NB4 (cell line): ENCODE measurements around the gene FKBP4.

Experiments
- MYC ChIP-seq: IDR thresholded peaks from 2 replicates; pipeline ENCODE4 v1.6.1; 2011; ENCODE audit warnings: low read depth, low read length
- POLR2A ChIP-seq: IDR thresholded peaks from 2 replicates; pipeline ENCODE4 v1.6.1; 2011; ENCODE audit warnings: mild to moderate bottlenecking; ENCODE audit not compliant: insufficient read length; ENCODE audit errors: extremely low read depth
- TF ChIP-seq, protein P1 (sequence below): IDR thresholded peaks from one replicate; pipeline ENCODE4 v1.5.1; 2012; ENCODE audit warnings: low read depth, low read length

DNA sequence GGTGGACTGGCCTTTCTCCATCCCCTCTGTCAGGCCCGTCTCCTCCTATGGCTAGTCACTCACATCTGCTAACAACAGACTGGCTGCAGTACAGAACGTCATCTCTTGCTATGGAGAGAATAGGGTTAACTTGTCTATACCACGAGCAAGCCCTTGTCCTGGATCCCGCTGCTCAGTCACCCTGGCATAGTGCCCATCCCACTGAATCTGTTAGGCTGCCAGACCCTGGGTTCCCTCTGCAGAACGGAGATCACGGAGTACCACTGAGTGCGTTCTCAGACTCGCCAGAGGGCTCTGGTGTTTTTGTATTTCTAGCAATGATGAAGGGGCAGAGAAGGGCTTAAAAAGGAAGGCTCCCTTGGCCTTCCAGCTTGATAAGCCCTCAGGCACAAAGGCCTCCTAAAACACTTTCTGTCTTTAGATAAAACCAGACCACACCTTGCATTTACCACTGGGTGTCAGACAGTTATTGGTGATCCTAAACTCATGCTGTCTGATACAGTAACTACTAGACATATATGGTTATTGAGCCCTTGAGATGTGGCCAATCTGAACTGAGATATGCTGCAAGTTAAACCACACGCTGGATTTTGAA lies 46.4 kb downstream of the FKBP4 start:
- TF ChIP-seq, protein P1, sequence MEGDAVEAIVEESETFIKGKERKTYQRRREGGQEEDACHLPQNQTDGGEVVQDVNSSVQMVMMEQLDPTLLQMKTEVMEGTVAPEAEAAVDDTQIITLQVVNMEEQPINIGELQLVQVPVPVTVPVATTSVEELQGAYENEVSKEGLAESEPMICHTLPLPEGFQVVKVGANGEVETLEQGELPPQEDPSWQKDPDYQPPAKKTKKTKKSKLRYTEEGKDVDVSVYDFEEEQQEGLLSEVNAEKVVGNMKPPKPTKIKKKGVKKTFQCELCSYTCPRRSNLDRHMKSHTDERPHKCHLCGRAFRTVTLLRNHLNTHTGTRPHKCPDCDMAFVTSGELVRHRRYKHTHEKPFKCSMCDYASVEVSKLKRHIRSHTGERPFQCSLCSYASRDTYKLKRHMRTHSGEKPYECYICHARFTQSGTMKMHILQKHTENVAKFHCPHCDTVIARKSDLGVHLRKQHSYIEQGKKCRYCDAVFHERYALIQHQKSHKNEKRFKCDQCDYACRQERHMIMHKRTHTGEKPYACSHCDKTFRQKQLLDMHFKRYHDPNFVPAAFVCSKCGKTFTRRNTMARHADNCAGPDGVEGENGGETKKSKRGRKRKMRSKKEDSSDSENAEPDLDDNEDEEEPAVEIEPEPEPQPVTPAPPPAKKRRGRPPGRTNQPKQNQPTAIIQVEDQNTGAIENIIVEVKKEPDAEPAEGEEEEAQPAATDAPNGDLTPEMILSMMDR, result no peak
- TF ChIP-seq MYC, result no peak
- no peak for TF ChIP-seq POLR2A
